HepG2 (cell line): ENCODE data around the gene PTGDS. TPM values are rescaled to one million over a fixed set of nuclear protein-coding genes. Genes with fewer than 3 reads are reported as not detected.

Experiments used
- ATAC-seq: fragments of 200-7000 bp; cut with Tn5 transposase; 3 replicates; pipeline ENCODE4 v1.9.1; 2020; ENCODE audit warnings: mild to moderate bottlenecking, moderate library complexity
- BruUV-seq: library from RNA; stranded (reverse); fragments of 400-500 nt; replicated peaks from 2 replicates; lab custom pipeline; 2021; lab: Mats Ljungman, UMichigan
- CTCF ChIA-PET: fragments of 300-600 bp; formaldehyde crosslinking; extraction: SDS; loops from one replicate; lab custom pipeline; 2021; ENCODE audit warnings: low total read pairs, inconsistent platforms, low intra/inter-chr PET ratio; lab: Yijun Ruan, JAX
- POLR2A ChIA-PET: fragments of 350-600 bp; sonication (Branson Sonifier 250); formaldehyde crosslinking; loops from one replicate; lab custom pipeline; 2020; ENCODE audit warnings: antibody characterized with exemption, inconsistent platforms; lab: Yijun Ruan, JAX
- DNase-seq: peaks from one replicate; pipeline ENCODE4 v3.0.0-alpha.2; 2015; ENCODE audit warnings: low spot score
- FAIRE-seq: peaks from 3 replicates; lab custom pipeline; 2011; peaks lifted over from hg19 to GRCh38; lab: Jason Lieb, UNC
- H2AFZ ChIP-seq: one replicate; pipeline ENCODE4 v1.6.1; 2011; ENCODE audit warnings: low read length, inconsistent platforms
- H3K27ac ChIP-seq: fragments of 300-600 bp; 3 replicates; pipeline ENCODE4 v1.8.0; 2011; ENCODE audit warnings: mixed run types, mild to moderate bottlenecking, mixed read lengths, low read length, inconsistent platforms; ENCODE audit not compliant: insufficient read depth; ENCODE audit errors: extremely low read length
- H3K27me3 ChIP-seq, 2 experiments: fragments of 200-600 bp in 1 of 2; 2 replicates in 1 of 2; 3 replicates in 1 of 2; pipeline versions ENCODE4 v1.6.0 to v1.8.0; 2011; ENCODE audit warnings: low read length in 2 of 2, mild to moderate bottlenecking in 2 of 2, moderate library complexity in 2 of 2, inconsistent platforms in 1 of 2; ENCODE audit not compliant: insufficient read depth in 2 of 2, control insufficient read depth in 1 of 2
- H3K36me3 ChIP-seq, 2 experiments: fragments of 200-600 bp in 1 of 2; replicated peaks in 1 of 2; 2 replicates in 1 of 2; 3 replicates in 1 of 2; pipeline versions ENCODE4 v1.5.1 to v1.8.0; 2011; ENCODE audit warnings: low read length in 2 of 2, inconsistent platforms in 1 of 2; ENCODE audit not compliant: insufficient read depth in 2 of 2, control insufficient read depth in 1 of 2
- H3K4me1 ChIP-seq: 2 replicates; pipeline ENCODE4 v1.5.1; 2012; ENCODE audit warnings: low read length, inconsistent platforms; ENCODE audit not compliant: insufficient read depth
- H3K4me2 ChIP-seq: 2 replicates; pipeline ENCODE4 v1.6.0; 2011; ENCODE audit warnings: low read depth, low read length, inconsistent platforms
- H3K4me3 ChIP-seq, 3 experiments: fragments of 200-600 bp in 1 of 3; sonication (generic), shearing (Covaris generic) in 1 of 3; replicated peaks in 1 of 3; 2 replicates each; pipeline ENCODE4 v1.5.1; 2011 to 2016; ENCODE audit warnings: low read length in 3 of 3, inconsistent platforms in 2 of 3, low read depth in 2 of 3, mild to moderate bottlenecking in 2 of 3, control low read depth in 1 of 3, mixed read lengths in 1 of 3; ENCODE audit not compliant: insufficient read depth in 1 of 3
- H3K79me2 ChIP-seq: one replicate; pipeline ENCODE4 v1.6.1; 2011; ENCODE audit warnings: low read length, inconsistent platforms; ENCODE audit not compliant: insufficient read depth
- H3K9ac ChIP-seq: 2 replicates; pipeline ENCODE4 v1.6.0; 2011; ENCODE audit warnings: mild to moderate bottlenecking, low read depth, low read length, inconsistent platforms; ENCODE audit not compliant: insufficient read depth
- H3K9me3 ChIP-seq: 2 replicates; pipeline ENCODE4 v1.5.1; 2012; ENCODE audit warnings: mild to moderate bottlenecking, low read length
- H4K20me1 ChIP-seq: 2 replicates; pipeline ENCODE4 v1.6.0; 2011; ENCODE audit warnings: inconsistent platforms, mild to moderate bottlenecking, low read length, moderate library complexity; ENCODE audit not compliant: insufficient read depth
- ATF3 ChIP-seq: sonication (generic); formaldehyde crosslinking; IDR thresholded peaks from 2 replicates; pipeline ENCODE4 v1.4.0; 2020; ENCODE audit warnings: missing genetic modification reagents
- HNRNPL ChIP-seq: fragments of 200-400 bp; formaldehyde crosslinking; IDR thresholded peaks from 2 replicates; pipeline ENCODE4 v1.6.1; 2017; ENCODE audit warnings: mild to moderate bottlenecking, low read depth, low read length
- ZNF687 ChIP-seq: sonication (generic); formaldehyde crosslinking; IDR thresholded peaks from 2 replicates; pipeline ENCODE4 v1.5.1; 2020; ENCODE audit warnings: mild to moderate bottlenecking, missing genetic modification reagents, moderate library complexity
- WGBS: methylation state at CpG from one replicate; pipeline ENCODE4 v1.1.6; 2017; ENCODE audit warnings: low lambda C conversion rate; 5-methylcytosine and 5-hydroxymethylcytosine counted together
- in situ Hi-C: cut with HindIII; loops from 2 replicates; pipeline ENCODE4 v1.10.0; 2017; ENCODE audit warnings: low pct_unique_long_range_greater_than_20kb; ENCODE audit not compliant: extremely low pct_ligation_motif_present
- intact Hi-C: fragments of 100-400 bp; cut with micrococcal nuclease; formaldehyde crosslinking; loops from one replicate; pipeline ENCODE4 v1.10.0; 2022; ENCODE audit not compliant: unreplicated experiment
- polyA plus RNA-seq, 8 experiments: library from polyadenylated mRNA; depleted of rRNA in 3 of 8; stranded (reverse) in 7 of 8; unstranded in 1 of 8; fragments of >200 nt; fragmentation: Illumina TruSeq in 4 of 8; extraction: Trizol in 4 of 8; gene quantifications; 2 replicates each; pipeline versions ENCODE4 v1.2.1 to v1.2.3, GENCODE V29; 2011 to 2016; ENCODE audit warnings: low read depth in 4 of 8, missing spikeins in 1 of 8, mixed read lengths in 1 of 8; ENCODE audit not compliant: insufficient read depth in 1 of 8
- total RNA-seq, 5 experiments: library from RNA; depleted of rRNA; stranded (reverse); fragments of >200 nt; fragmentation: Illumina TruSeq; extraction: Trizol; gene quantifications; 2 replicates each; pipeline ENCODE4 v1.2.3, GENCODE V29; 2016; ENCODE audit warnings: low read depth in 1 of 5

PTGDS gene
- total and polyA plus RNA-seq, 2 of the 13 experiments (the other 11 are each of a cell fraction or from before 2014, with no cell fraction given) = 0.33 to 0.50 TPM

DNA sequence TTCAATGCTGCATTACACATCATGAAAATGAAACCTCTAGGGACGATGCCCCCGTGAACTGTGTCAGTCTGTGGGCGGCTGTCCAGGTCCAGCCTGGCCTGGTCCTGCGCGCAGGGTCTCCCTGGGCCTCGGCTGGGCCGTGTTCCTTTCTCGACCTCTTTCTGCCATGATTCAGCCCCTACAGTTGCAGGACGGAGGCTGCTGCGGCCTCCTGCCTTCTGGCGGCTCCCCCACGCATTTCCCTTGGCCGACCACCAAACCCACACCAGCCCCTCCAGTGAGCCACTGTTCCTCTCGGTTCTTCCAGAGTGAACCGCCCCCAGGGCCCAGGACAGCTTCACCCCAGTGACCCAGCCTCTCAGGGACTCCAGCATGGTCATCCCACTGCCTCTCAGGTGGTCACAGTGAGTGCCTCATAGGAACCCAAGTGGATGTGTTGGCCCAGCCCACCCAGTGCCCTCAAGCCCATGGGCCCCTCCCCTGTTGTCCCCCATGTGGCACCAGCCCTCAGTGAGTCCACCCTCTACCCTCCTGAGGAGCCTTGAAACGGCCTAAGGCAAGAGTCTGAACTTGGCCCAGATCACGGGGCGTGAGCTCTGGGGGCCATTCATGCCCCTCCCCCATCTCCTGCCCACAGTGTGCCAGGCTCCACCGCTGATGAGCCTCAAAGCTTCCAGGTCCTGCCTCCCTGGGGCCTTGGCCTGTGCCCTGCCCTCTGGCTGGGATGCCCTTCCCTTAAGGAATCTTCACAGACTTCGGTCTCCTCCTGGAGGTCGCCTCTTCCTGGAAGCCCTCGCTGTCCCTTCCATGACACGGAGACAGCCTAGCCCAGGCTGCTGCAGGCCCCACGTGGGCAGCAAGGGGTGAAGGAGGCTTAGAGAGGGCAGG is 29.1 kb downstream of the PTGDS start:
- no peak for ATAC-seq

More for the DNA sequence above, 29.1 kb downstream of the PTGDS start:
- H3K9ac ChIP-seq = no peak overlapping the region
- ChIA-PET POLR2A (no interaction called here), CTCF (no interaction called here)
- 86% methylated on average over 20 of the region's 24 CpGs for WGBS
- intact Hi-C loops (no loop called here), in situ Hi-C loops (no loop called here)
- H3K79me2 ChIP-seq = no peaks in the 10 kb centered on the region
- H3K9me3 ChIP-seq = peaks cover 4% of the 10 kb centered on the region; the same call in 1 of the 2 replicates
- no peaks in the 10 kb centered on the region for H3K36me3 ChIP-seq
- H3K4me1 ChIP-seq = peaks cover 14% of the 10 kb centered on the region
- TF ChIP-seq HNRNPL = peak; percentile 60; the same call in 1 of the 2 replicates
- no peak for TF ChIP-seq ZNF687 (CRISPR knock-in tag)
- no peak for TF ChIP-seq ATF3 (CRISPR knock-in tag)
- TF ChIP-seq, all 625 proteins: peak for 1
- no peak for FAIRE-seq
- H2AFZ ChIP-seq = no peak overlapping the region
- no TSS peak for BruUV-seq
- H3K4me3 ChIP-seq = no peak overlapping the region
- no peaks in the 10 kb centered on the region for H4K20me1 ChIP-seq
- H3K4me2 ChIP-seq = no peak overlapping the region
- no peak for DNase-seq
- H3K27me3 ChIP-seq = no peaks in the 10 kb centered on the region
- no peak overlapping the region for H3K27ac ChIP-seq
